Uterus (tissue), 4 donors: Measurements from ENCODE around the gene SIGLEC12. TPM values are rescaled to one million over a fixed set of nuclear protein-coding genes. Genes with fewer than 3 reads are reported as not detected.

Experiments
- DNase-seq, 2 donors: peaks; one replicate each; pipeline ENCODE4 v3.0.0-alpha.2; 2019 to 2020
- H3K27ac ChIP-seq, 2 donors: fragments of 200-600 bp; sonication (generic); 1 replicate in 1 of 2; 2 replicates in 1 of 2; pipeline ENCODE4 v1.5.1; 2016 to 2018
- H3K27me3 ChIP-seq, 2 donors: fragments of 200-600 bp; sonication (generic); one replicate each; pipeline ENCODE4 v1.5.1; 2018 to 2019; ENCODE audit warnings: control low read depth in 1 of 2
- H3K36me3 ChIP-seq, 2 donors: fragments of 200-600 bp; sonication (generic); one replicate each; pipeline ENCODE4 v1.5.1; 2019; ENCODE audit warnings: control low read depth in 1 of 2
- H3K4me1 ChIP-seq, 2 donors: fragments of 200-600 bp; sonication (generic); one replicate each; pipeline ENCODE4 v1.5.1; 2018 to 2019; ENCODE audit warnings: control low read depth in 1 of 2
- H3K4me3 ChIP-seq, 2 donors: fragments of 200-600 bp; sonication (generic); 1 replicate in 1 of 2; 2 replicates in 1 of 2; pipeline ENCODE4 v1.5.1; 2018 to 2019; ENCODE audit warnings: mild to moderate bottlenecking in 1 of 2
- H3K9me3 ChIP-seq, 2 donors: fragments of 200-600 bp; sonication (generic); one replicate each; pipeline ENCODE4 v1.5.1; 2019; ENCODE audit warnings: control low read depth in 1 of 2
- POLR2A ChIP-seq, 2 donors: fragments of 450-650 bp; IDR thresholded peaks; one replicate each; pipeline ENCODE4 v1.6.1; 2016; ENCODE audit warnings: antibody characterized with exemption in 2 of 2, mild to moderate bottlenecking in 1 of 2, moderate library complexity in 1 of 2
- intact Hi-C: fragments of 100-400 bp; cut with DNase I; formaldehyde crosslinking; loops from one replicate; pipeline ENCODE4 v1.15.1; 2023; ENCODE audit warnings: low total_unique reads
- total RNA-seq, 4 donors: library from RNA; depleted of rRNA in 3 of 4; stranded (reverse); fragments of >200 nt in 3 of 4; gene quantifications; one replicate each; pipeline versions ENCODE4 v1.1.0 to v1.2.4, GENCODE V29; 2014 to 2023
- TF ChIP-seq, protein P1 (sequence below), 4 experiments: fragments of 200-600 bp in 2 of 4; fragments of 450-650 bp in 2 of 4; sonication (generic) in 2 of 4; IDR thresholded peaks; one replicate each; pipeline ENCODE4 v1.5.1; 2016 to 2019; ENCODE audit warnings: antibody characterized with exemption in 4 of 4, mild to moderate bottlenecking in 2 of 4, moderate library complexity in 1 of 4
- donor health status: DM: yes; HTN: yes; CAD: no.

The SIGLEC12 gene
- under 1 TPM in 2 of 4 donors, not detected in 2; 0.21 to 0.40 TPM for total RNA-seq

DNA sequence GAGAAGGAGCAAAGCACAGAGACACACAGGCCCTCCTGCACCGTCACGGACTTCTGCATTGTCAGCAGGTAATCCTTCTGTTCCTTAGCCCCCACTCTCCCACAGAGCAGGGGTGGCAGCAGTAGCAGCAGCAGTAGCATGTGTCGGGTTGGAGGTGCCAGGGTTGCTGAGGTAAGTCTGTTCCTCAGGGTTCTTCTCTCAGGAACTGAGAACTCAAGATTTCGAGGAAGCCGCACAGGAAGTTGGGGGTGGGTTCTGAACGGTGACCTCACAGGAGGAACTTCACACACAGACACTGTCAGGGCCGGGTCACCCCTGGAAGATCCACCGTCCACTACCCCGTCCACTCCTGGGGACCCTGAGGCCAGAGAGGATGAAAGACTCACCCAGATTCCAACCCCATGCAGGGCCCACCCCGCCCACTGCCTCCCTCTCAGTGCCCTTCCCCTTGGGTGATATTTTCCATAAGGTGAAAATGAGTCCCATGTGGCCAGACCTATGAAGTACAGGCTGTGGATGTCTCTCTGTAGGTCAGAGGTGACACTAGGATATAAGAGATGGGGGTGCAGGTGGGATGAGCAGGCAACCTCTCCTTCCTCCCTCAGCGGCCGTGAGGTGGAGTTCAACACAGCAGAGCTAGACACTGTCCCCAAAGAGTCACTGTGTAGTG lies at the start of gene SIGLEC12:
Gene SIGLEC12, minus strand, starts transcription at position 207 of the 670 bp plus-strand sequence. Its CDS starts 67 bp downstream, at position 140.
- H3K9me3 ChIP-seq: no peaks in the 10 kb centered on the region
- no peak within 1 kb of the TSS for H3K27ac ChIP-seq
- no peak within 1 kb of the TSS for H3K4me3 ChIP-seq
- H3K36me3 ChIP-seq: no peaks in the 10 kb centered on the region
- TF ChIP-seq POLR2A (IDR thresholded peaks at IDR 0.05): no peak
- TF ChIP-seq, protein P1, sequence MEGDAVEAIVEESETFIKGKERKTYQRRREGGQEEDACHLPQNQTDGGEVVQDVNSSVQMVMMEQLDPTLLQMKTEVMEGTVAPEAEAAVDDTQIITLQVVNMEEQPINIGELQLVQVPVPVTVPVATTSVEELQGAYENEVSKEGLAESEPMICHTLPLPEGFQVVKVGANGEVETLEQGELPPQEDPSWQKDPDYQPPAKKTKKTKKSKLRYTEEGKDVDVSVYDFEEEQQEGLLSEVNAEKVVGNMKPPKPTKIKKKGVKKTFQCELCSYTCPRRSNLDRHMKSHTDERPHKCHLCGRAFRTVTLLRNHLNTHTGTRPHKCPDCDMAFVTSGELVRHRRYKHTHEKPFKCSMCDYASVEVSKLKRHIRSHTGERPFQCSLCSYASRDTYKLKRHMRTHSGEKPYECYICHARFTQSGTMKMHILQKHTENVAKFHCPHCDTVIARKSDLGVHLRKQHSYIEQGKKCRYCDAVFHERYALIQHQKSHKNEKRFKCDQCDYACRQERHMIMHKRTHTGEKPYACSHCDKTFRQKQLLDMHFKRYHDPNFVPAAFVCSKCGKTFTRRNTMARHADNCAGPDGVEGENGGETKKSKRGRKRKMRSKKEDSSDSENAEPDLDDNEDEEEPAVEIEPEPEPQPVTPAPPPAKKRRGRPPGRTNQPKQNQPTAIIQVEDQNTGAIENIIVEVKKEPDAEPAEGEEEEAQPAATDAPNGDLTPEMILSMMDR (IDR thresholded peaks at IDR 0.05): no peak
- intact Hi-C loops: no loop called here
- no peaks in the 10 kb centered on the region for H3K4me1 ChIP-seq
- DNase-seq: no peak
- no peaks in the 10 kb centered on the region for H3K27me3 ChIP-seq

GRCh38 chr19:51550848-51551672 lies 49.5 kb upstream of the SIGLEC12 start:
- no peak for DNase-seq
- H3K27ac ChIP-seq: no peak overlapping the region
- TF ChIP-seq, protein P1 (IDR thresholded peaks at IDR 0.05): no peak
- intact Hi-C loops: no loop called here
- H3K4me1 ChIP-seq: no peaks in the 10 kb centered on the region
- H3K4me3 ChIP-seq: no peak overlapping the region
- H3K9me3 ChIP-seq: no peaks in the 10 kb centered on the region
- H3K27me3 ChIP-seq: no peaks in the 10 kb centered on the region
- H3K36me3 ChIP-seq: no peaks in the 10 kb centered on the region

DNA sequence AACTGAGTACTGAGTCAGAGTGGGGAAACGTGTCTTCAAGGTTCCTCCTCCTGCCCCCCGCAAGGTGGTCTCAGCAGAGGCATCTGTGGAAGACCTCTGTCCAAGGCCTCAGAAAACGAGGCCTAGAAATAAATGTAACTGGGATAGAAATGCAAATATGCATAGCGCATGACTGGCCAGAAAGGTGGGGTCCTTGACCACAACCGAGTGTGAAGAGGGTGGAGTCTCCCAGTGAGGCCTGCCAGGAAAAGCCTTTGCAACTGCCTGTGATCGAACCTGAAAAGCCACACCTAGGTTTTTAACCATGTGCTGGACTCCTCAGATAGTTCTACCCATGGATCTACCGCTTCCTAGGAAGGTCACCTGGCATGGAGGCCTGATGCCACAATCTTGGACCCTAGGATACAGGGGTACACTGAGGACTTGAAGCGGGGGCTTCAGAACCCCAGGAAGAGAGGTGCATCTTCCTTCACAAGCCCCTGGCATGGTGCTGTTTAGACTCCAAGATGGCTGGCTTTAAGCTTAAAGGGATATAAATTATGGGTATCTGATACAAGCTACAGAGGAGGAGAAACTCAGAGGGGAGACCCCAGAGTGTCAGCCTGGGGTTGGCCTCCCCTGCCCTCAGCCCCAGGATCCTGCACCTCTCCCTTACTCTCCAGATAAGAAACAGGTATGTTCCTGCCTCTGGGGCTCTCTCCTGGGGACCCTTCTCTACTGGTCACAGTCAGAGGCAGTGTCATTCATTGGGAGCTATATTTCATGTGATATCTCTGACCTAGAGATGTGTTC lies 48.1 kb upstream of the SIGLEC12 start:
- no peak for TF ChIP-seq POLR2A (IDR thresholded peaks at IDR 0.05)
- TF ChIP-seq, protein P1 (IDR thresholded peaks at IDR 0.05): no peak
- intact Hi-C loops: no loop called here
- Histone ChIP-seq H3K27ac (no peak overlapping the region), H3K27me3 (no peaks in the 10 kb centered on the region), H3K4me3 (no peak overlapping the region), H3K4me1 (no peaks in the 10 kb centered on the region), H3K36me3 (no peaks in the 10 kb centered on the region), H3K9me3 (no peaks in the 10 kb centered on the region)
- DNase-seq: no peak

GRCh38 chr19:51548891-51549305 lies 47.3 kb upstream of the SIGLEC12 start:
- intact Hi-C loops: no loop called here
- Histone ChIP-seq H3K4me1 (no peaks in the 10 kb centered on the region), H3K27ac (no peak overlapping the region), H3K4me3 (no peak overlapping the region), H3K36me3 (no peaks in the 10 kb centered on the region), H3K9me3 (no peaks in the 10 kb centered on the region), H3K27me3 (no peaks in the 10 kb centered on the region)
- no peak for DNase-seq
- TF ChIP-seq, protein P1 (IDR thresholded peaks at IDR 0.05): no peak
- TF ChIP-seq POLR2A (IDR thresholded peaks at IDR 0.05): no peak
